Esophagus (tissue), 2 donors: Measurements from ENCODE around the gene TMEM18. TPM values are rescaled to one million over a fixed set of nuclear protein-coding genes. Genes with fewer than 3 reads are reported as not detected.

Experiments
- H3K27ac ChIP-seq, 2 donors: one replicate each; pipeline ENCODE4 v1.5.1; 2013; ENCODE audit warnings: low read depth in 2 of 2, mild to moderate bottlenecking in 2 of 2, inconsistent platforms in 1 of 2, low read length in 1 of 2, moderate library complexity in 1 of 2
- H3K27me3 ChIP-seq, 2 donors: one replicate each; pipeline ENCODE4 v1.6.1; 2013; ENCODE audit warnings: low read length in 2 of 2, control low read depth in 1 of 2, mild to moderate bottlenecking in 1 of 2; ENCODE audit not compliant: insufficient read depth in 2 of 2, control insufficient read depth in 1 of 2
- H3K36me3 ChIP-seq, 2 donors: one replicate each; pipeline ENCODE4 v1.6.1; 2013; ENCODE audit warnings: low read length in 1 of 2; ENCODE audit not compliant: control insufficient read depth in 2 of 2, insufficient read depth in 2 of 2
- H3K4me1 ChIP-seq, 2 donors: one replicate each; pipeline ENCODE4 v1.6.1; 2013; ENCODE audit warnings: low read length in 1 of 2; ENCODE audit not compliant: control insufficient read depth in 2 of 2, insufficient read depth in 2 of 2
- H3K4me3 ChIP-seq, 2 donors: one replicate each; pipeline ENCODE4 v1.5.1; 2013; ENCODE audit warnings: low read length in 2 of 2, mild to moderate bottlenecking in 2 of 2, low read depth in 1 of 2, moderate library complexity in 1 of 2
- H3K9me3 ChIP-seq, 2 donors: one replicate each; pipeline ENCODE4 v1.6.1; 2013; ENCODE audit warnings: mild to moderate bottlenecking in 2 of 2, low read depth in 1 of 2, low read length in 1 of 2, moderate library complexity in 1 of 2; ENCODE audit not compliant: control insufficient read depth in 2 of 2, insufficient read depth in 1 of 2
- WGBS, 2 donors: extraction: QIAGEN DNeasy Blood & Tissue Kit; methylation state at CpG; one replicate each; pipeline ENCODE4 v1.1.7; 2013; 5-methylcytosine and 5-hydroxymethylcytosine counted together
- polyA plus RNA-seq, 2 donors: library from polyadenylated mRNA; stranded (reverse); fragments of 200-250 nt; gene quantifications; one replicate each; pipeline ENCODE4 v1.2.3, GENCODE V29; 2013
- donor health status: healthy with polysubstance abuse.
- donor health status: Bipolar disorder and iron deficiency.

Gene TMEM18
- polyA plus RNA-seq, 2 donors: 20.5 to 21.6 TPM

DNA sequence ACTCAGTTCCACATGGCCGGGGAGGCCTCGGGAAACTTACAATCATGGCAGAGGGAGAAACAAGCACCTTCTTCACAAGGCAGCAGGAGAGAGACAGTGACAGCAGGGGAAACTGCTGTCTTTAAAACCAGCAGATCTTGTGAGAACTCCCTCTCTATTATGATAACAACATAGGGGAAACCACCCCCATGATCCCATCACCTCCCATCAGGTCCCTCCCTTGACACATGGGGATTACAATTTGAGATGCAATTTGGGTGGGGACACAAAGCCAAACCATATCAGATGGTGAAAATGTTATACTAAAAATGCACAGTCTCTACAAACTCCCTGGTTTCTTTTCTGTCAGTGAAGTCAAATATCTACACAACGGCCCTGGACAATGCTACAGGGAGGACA lies 9.2 kb downstream of the TMEM18 start:
- H3K27ac ChIP-seq: no peak overlapping the region
- H3K4me1 ChIP-seq: no peaks in the 10 kb centered on the region
- H3K36me3 ChIP-seq: peaks cover 12 to 53% of the 10 kb centered on the region in 2 donors
- H3K27me3 ChIP-seq: no peaks in the 10 kb centered on the region
- WGBS, 2 donors: 83 to 90% methylated on average over 3 of the region's 3 CpGs
- peaks cover 0 to 12% of the 10 kb centered on the region in 2 donors for H3K9me3 ChIP-seq
- no peak overlapping the region for H3K4me3 ChIP-seq

DNA sequence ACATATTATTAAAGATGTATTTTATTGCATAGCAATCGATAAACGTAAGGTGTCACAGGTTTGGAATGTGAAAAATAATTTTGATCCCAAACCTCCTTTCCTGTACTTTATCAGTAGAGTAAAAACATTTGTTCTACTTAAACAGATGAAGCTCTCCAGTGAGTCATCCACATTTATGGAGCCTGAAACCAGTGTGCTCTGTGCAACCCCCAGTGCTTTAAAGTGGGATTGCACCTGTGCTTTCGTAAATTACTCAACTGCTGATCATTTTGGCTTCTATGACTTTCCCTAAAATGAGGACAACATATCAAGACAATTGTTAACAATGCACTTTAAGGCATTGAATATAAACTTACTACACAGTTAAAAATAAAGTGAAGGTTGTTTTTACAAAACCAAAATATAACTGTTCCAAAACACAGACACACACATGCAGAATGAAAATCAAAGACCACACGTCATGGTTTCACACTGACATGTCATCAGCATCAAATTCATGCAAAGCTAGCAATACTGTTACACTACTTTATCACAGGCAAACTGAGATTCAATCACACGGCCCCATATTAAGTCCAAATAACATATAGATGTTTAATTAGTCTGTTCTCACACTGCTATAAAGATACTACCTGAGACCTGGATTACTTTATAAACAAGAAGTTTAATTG lies 9.7 kb downstream of the TMEM18 start:
- Histone ChIP-seq H3K27me3 (no peaks in the 10 kb centered on the region), H3K9me3 (peaks cover 0 to 12% of the 10 kb centered on the region in 2 donors), H3K4me3 (no peak overlapping the region), H3K36me3 (peaks cover 11 to 50% of the 10 kb centered on the region in 2 donors), H3K27ac (no peak overlapping the region), H3K4me1 (no peaks in the 10 kb centered on the region)
- 78 to 83% methylated on average over 5 of the region's 5 CpGs for WGBS, 2 donors

DNA sequence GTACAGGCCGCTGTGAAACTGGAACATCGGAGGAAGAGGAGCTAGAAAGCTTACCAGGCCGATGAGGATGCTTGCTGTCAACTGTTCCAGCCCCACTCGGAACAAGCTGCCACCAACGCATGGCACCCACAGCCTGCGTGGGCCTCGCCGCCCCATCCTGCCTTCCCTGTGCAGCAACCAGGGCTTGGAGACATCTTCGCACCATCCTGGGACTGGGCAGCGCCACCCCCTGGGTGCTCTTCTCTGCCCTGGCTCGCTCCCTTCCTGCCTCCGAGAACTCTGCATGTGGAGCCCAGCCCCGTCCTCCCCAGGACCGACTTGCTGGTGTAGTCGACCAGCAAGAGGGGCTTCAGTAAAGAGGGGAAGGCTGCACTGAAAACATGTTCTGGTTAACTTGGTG lies 10.8 kb downstream of the TMEM18 start:
- H3K4me1 ChIP-seq: no peaks in the 10 kb centered on the region
- no peak overlapping the region for H3K27ac ChIP-seq
- H3K4me3 ChIP-seq: no peak overlapping the region
- H3K36me3 ChIP-seq: peaks cover 4 to 42% of the 10 kb centered on the region in 2 donors
- no peaks in the 10 kb centered on the region for H3K27me3 ChIP-seq
- peaks cover 0 to 12% of the 10 kb centered on the region in 2 donors for H3K9me3 ChIP-seq
- 98% methylated on average over 15 of the region's 15 CpGs for WGBS, 2 donors

DNA sequence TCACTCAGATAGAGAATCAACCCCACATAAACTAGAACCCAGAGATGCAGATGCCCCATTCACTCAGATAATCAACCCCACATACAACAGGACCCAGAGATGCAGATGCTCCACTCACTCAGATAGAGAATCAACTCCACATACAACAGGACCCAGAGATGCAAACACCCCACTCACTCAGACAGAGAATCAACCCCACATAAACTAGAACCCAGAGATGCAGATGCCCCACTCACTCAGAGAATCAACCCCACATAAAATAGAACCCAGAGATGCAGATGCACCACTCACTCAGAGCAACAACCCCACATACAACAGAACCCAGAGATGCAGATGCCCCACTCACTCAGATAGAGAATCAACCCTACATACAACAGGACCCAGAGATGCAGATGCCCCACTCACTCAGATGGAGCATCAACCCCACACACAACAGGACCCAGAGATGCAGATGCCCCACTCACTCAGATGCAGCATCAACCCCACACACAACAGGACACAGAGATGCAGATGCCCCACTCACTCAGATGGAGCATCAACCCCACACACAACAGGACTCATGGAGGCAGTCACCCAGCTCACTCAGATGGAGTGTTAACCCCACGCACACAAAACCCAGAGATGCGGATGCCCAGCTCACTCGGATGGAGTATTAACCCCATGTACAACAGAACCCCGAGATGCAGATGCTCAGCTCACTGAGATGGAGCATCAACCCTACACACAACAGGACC lies 11.7 kb downstream of the TMEM18 start:
- Histone ChIP-seq H3K36me3 (peaks cover 2 to 35% of the 10 kb centered on the region in 2 donors), H3K9me3 (peaks cover 0 to 12% of the 10 kb centered on the region in 2 donors), H3K4me1 (no peaks in the 10 kb centered on the region), H3K27me3 (no peaks in the 10 kb centered on the region), H3K4me3 (no peak overlapping the region), H3K27ac (no peak overlapping the region)
- WGBS, 2 donors: 97% methylated on average over 4 of the region's 4 CpGs

DNA sequence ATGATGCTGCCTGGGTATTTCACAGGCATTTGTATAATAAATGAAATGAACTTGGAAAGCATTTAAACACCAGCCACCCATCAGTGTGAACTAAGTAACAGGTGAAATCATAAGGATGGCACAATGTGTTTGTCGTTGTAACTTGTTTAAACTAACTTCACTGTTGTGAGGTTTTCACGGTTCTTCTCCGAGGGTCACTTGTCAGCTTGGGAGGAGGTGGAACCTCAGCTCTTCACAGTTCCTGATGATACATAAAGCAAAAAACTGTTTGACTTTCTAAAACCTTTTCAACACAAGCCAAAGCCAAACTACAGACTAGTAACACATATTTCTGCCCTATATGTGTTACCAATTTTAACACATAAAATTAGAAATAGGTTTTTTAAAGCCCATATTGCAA lies 13.1 kb downstream of the TMEM18 start:
- Histone ChIP-seq H3K27me3 (no peaks in the 10 kb centered on the region), H3K4me3 (no peak overlapping the region), H3K9me3 (peaks cover 0 to 12% of the 10 kb centered on the region in 2 donors), H3K27ac (no peak overlapping the region), H3K36me3 (peaks cover 2 to 24% of the 10 kb centered on the region in 2 donors), H3K4me1 (no peaks in the 10 kb centered on the region)
- 86 to 87% methylated on average over 3 of the region's 3 CpGs for WGBS, 2 donors

DNA sequence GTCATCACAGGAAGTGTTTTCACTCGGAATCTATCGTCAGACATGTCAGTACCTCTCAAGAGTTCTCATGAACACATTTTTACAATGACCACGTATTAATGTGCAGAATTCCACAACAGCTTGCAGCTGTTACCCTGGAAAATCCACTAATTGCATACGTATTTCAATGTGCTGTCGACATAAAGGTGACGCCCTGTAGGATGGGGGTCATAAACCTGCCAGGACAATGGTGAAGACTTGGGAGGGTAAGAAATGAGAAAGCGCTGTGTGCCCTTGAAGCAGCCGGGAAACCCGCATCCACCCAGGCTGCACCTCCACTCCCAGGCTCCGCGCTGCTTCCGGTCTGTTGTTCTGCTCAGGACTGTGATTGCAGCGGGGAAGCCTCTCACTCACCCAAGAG lies 14.0 kb downstream of the TMEM18 start:
- WGBS, 2 donors: 82 to 88% methylated on average over 13 of the region's 13 CpGs
- H3K36me3 ChIP-seq: peaks cover 2 to 17% of the 10 kb centered on the region in 2 donors

DNA sequence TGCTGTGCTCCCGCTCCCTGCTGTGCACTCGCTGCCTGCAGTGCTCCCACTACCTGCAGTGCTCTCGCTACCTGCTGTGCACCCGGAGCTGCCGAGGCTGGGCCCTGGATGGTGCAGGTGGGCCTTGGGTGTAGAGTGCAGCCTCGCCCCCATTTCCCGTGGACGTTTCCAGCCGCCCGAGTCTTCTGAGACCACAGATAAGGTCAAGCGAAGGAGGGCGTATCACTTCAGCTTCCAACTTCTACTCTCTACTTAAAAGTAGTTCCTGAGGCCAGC lies 15.9 kb downstream of the TMEM18 start:
- Histone ChIP-seq H3K4me1 (no peaks in the 10 kb centered on the region), H3K27me3 (no peaks in the 10 kb centered on the region), H3K4me3 (no peak overlapping the region), H3K9me3 (peaks cover 0 to 10% of the 10 kb centered on the region in 2 donors), H3K27ac (no peak overlapping the region), H3K36me3 (peaks cover 2 to 10% of the 10 kb centered on the region in 2 donors)
- 86 to 93% methylated on average over 12 of the region's 12 CpGs for WGBS, 2 donors

More for the DNA sequence above, 14.0 kb downstream of the TMEM18 start:
- no peak overlapping the region for H3K4me3 ChIP-seq
- H3K27me3 ChIP-seq: no peaks in the 10 kb centered on the region
- H3K27ac ChIP-seq: no peak overlapping the region
- H3K4me1 ChIP-seq: no peaks in the 10 kb centered on the region
- H3K9me3 ChIP-seq: peaks cover 0 to 12% of the 10 kb centered on the region in 2 donors

DNA sequence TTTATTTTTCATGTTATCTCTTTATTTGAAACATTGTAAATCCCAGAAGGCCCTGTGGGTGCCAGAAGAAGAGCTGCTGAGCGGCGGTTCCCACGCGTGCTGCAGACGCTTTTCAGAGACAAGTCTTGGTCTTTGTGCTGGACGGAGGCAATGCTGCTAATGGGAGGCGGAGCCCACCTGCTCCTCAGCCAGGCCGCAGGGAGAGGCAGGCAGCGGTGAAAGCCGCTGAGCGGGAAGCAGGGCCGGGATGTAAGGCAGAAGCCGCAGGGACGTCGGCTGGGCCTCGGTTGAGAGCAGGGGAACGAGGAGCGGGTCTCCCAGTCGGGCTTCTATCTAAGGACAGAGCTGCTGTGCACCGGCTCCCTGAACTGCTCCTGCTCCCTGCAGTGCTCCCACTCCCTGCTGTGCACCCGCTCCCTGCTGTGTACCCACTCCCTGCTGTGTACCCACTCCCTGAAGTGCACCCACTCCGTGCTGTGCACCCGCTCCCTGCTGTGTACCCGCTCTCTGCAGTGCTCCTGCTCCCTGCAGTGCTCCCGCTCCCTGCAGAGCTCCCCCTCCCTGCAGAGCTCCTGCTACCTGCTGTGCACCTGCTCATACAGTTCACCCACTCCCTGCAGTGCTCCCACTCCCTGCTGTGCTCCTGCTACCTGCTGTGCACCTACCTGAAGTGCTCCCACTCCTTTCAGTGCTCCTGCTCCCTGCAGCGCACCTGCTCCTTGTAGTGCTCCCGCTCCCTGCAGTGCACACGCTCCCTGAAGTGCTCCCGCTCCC lies 16.4 kb downstream of the TMEM18 start:
- Histone ChIP-seq H3K4me1 (no peaks in the 10 kb centered on the region), H3K36me3 (peaks cover 0 to 5% of the 10 kb centered on the region in 2 donors), H3K27ac (no peak overlapping the region), H3K4me3 (no peak overlapping the region), H3K9me3 (peaks cover 0 to 5% of the 10 kb centered on the region in 2 donors), H3K27me3 (no peaks in the 10 kb centered on the region)
- WGBS, 2 donors: 55 to 56% methylated on average over 27 to 29 of the region's 29 CpGs

DNA sequence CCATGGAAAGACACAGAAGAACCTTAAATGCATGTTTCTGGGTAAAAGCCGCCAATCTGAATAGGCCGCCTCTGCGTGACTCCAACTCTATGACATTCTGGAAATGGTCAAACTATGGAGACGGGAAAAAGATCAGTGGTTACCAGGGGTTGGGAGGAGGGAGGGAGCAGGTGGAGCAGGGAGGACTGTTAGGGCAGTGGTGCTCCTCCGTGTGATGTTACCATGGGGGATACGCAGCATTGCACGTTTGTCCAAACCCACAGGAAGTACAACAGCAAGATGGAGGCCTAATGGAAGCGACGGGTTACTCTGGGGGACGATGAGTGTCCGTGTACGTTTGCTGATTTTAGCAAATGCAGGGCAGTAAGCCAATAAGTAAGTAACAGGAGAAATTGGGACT lies 17.2 kb downstream of the TMEM18 start:
- Histone ChIP-seq H3K4me3 (no peak overlapping the region), H3K9me3 (peaks cover 0 to 4% of the 10 kb centered on the region in 2 donors), H3K4me1 (no peaks in the 10 kb centered on the region), H3K27ac (no peak overlapping the region), H3K27me3 (no peaks in the 10 kb centered on the region), H3K36me3 (peaks cover 0 to 3% of the 10 kb centered on the region in 2 donors)
- WGBS, 2 donors: 85 to 87% methylated on average over 12 of the region's 12 CpGs
